Neural progenitor cell (in vitro differentiated cells): ENCODE results near the gene SDK1. TPM values are rescaled to one million over a fixed set of nuclear protein-coding genes. Genes with fewer than 3 reads are reported as not detected.

Experiments
- DNase-seq: peaks from one replicate; pipeline ENCODE4 v3.0.0-alpha.2; 2016; ENCODE audit warnings: low spot score
- H2AFZ ChIP-seq: fragments of 200-600 bp; sonication (generic); replicated peaks from 2 replicates; pipeline ENCODE4 v1.6.1; 2016; ENCODE audit warnings: antibody characterized with exemption
- H3F3A ChIP-seq: fragments of 200-600 bp; sonication (generic); 2 replicates; pipeline ENCODE4 v1.6.1; 2016; ENCODE audit warnings: antibody characterized with exemption, low read depth
- H3K27ac ChIP-seq: fragments of 200-600 bp; sonication (generic); 2 replicates; pipeline ENCODE4 v1.5.1; 2016; ENCODE audit warnings: mild to moderate bottlenecking
- H3K27me3 ChIP-seq: fragments of 200-600 bp; sonication (generic); 2 replicates; pipeline ENCODE4 v1.6.1; 2016; ENCODE audit warnings: mild to moderate bottlenecking, moderate library complexity
- H3K36me3 ChIP-seq: fragments of 200-600 bp; sonication (generic); 2 replicates; pipeline ENCODE4 v1.5.1; 2016
- H3K4me1 ChIP-seq: fragments of 200-600 bp; sonication (generic); 2 replicates; pipeline ENCODE4 v1.6.1; 2016; ENCODE audit warnings: mixed run types
- H3K4me2 ChIP-seq: fragments of 200-600 bp; sonication (generic); 2 replicates; pipeline ENCODE4 v1.6.1; 2016
- H3K4me3 ChIP-seq: fragments of 200-600 bp; sonication (generic); 2 replicates; pipeline ENCODE4 v1.5.1; 2016
- H3K79me2 ChIP-seq: fragments of 200-600 bp; sonication (generic); 2 replicates; pipeline ENCODE4 v1.6.1; 2016; ENCODE audit warnings: low read depth
- H3K9ac ChIP-seq: fragments of 200-600 bp; sonication (generic); 2 replicates; pipeline ENCODE4 v1.6.1; 2016
- H3K9me3 ChIP-seq: fragments of 200-600 bp; sonication (generic); 2 replicates; pipeline ENCODE4 v1.5.1; 2016; ENCODE audit warnings: low read depth
- H4K20me1 ChIP-seq: fragments of 200-600 bp; sonication (generic); 2 replicates; pipeline ENCODE4 v1.6.1; 2016; ENCODE audit warnings: low read depth
- H3K27ac Mint-ChIP-seq: 3 replicates; pipeline ENCODE4 v1.8.0; 2021; ENCODE audit warnings: mixed read lengths
- H3K27me3 Mint-ChIP-seq: 2 replicates; pipeline ENCODE4 v1.8.0; 2022; ENCODE audit warnings: low read depth, mild to moderate bottlenecking, inconsistent platforms, moderate library complexity, mixed read lengths; ENCODE audit not compliant: insufficient read depth
- H3K36me3 Mint-ChIP-seq: 3 replicates; pipeline ENCODE4 v1.8.0; 2021; ENCODE audit warnings: mixed read lengths
- H3K4me1 Mint-ChIP-seq: 3 replicates; pipeline ENCODE4 v1.8.0; 2021; ENCODE audit warnings: mixed read lengths
- H3K4me3 Mint-ChIP-seq: 3 replicates; pipeline ENCODE4 v1.8.0; 2021; ENCODE audit warnings: mild to moderate bottlenecking, moderate library complexity, mixed read lengths
- H3K9me3 Mint-ChIP-seq: 3 replicates; pipeline ENCODE4 v1.8.0; 2020; ENCODE audit warnings: mixed read lengths
- CTCF ChIP-seq: fragments of 200-600 bp; sonication (generic); IDR thresholded peaks from 2 replicates; pipeline ENCODE4 v1.5.1; 2017; ENCODE audit warnings: antibody characterized with exemption, mild to moderate bottlenecking
- EZH2 ChIP-seq: fragments of 200-600 bp; sonication (generic); IDR thresholded peaks from 2 replicates; pipeline ENCODE4 v1.6.1; 2017; ENCODE audit warnings: antibody characterized with exemption, mild to moderate bottlenecking, moderate library complexity
- EZH2phosphoT487 ChIP-seq: fragments of 200-600 bp; sonication (generic); IDR thresholded peaks from 2 replicates; pipeline ENCODE4 v1.6.1; 2017; ENCODE audit warnings: antibody characterized with exemption
- total RNA-seq: library from RNA; depleted of rRNA; stranded (reverse); fragments of >200 nt; gene quantifications from 2 replicates; pipeline ENCODE4 v1.2.3, GENCODE V29; 2015; ENCODE audit warnings: low replicate concordance

SDK1 gene
- total RNA-seq, 1 donor from 2014 or later = 4.9 TPM

- H3K4me3 Mint-ChIP-seq = no peak overlapping the region
- Histone ChIP-seq H3F3A (no peaks in the 10 kb centered on the region), H3K4me2 (peak overlapping the region; percentile 22), H3K4me3 (no peak overlapping the region), H4K20me1 (no peaks in the 10 kb centered on the region), H3K36me3 (no peaks in the 10 kb centered on the region), H2AFZ (peak overlapping the region; percentile 57), H3K9me3 (no peaks in the 10 kb centered on the region), H3K27ac (no peak overlapping the region), H3K9ac (no peak overlapping the region), H3K27me3 (no peaks in the 10 kb centered on the region), H3K4me1 (peaks cover 11% of the 10 kb centered on the region), H3K79me2 (no peaks in the 10 kb centered on the region)
- no peak for DNase-seq
- H3K27me3 Mint-ChIP-seq = peaks cover 5% of the 10 kb centered on the region
- no peak overlapping the region for H3K27ac Mint-ChIP-seq
- peaks cover 8% of the 10 kb centered on the region for H3K4me1 Mint-ChIP-seq
- peaks cover 21% of the 10 kb centered on the region for H3K9me3 Mint-ChIP-seq
- H3K36me3 Mint-ChIP-seq = peaks cover 32% of the 10 kb centered on the region
- TF ChIP-seq EZH2 = no peak
- TF ChIP-seq EZH2phosphoT487 = no peak
- no peak for TF ChIP-seq CTCF
Observed at GRCh38 chr7:3979611-3980299, 678.7 kb downstream of the SDK1 start.

- H2AFZ ChIP-seq = peak overlapping the region; percentile 57
- H3K27me3 ChIP-seq = no peaks in the 10 kb centered on the region
- H3K79me2 ChIP-seq = no peaks in the 10 kb centered on the region
- no peaks in the 10 kb centered on the region for H4K20me1 ChIP-seq
- DNase-seq = peak; percentile 50
- no peak overlapping the region for H3K9ac ChIP-seq
- TF ChIP-seq EZH2phosphoT487 (no peak), EZH2 (no peak), CTCF (no peak)
- H3F3A ChIP-seq = no peaks in the 10 kb centered on the region
- H3K4me1 ChIP-seq = peaks cover 11% of the 10 kb centered on the region
- Mint-ChIP-seq H3K27me3 (peaks cover 5% of the 10 kb centered on the region), H3K36me3 (peaks cover 27% of the 10 kb centered on the region), H3K9me3 (peaks cover 15% of the 10 kb centered on the region), H3K4me3 (no peak overlapping the region), H3K27ac (no peak overlapping the region), H3K4me1 (peaks cover 8% of the 10 kb centered on the region)
- no peak overlapping the region for H3K4me3 ChIP-seq
- no peaks in the 10 kb centered on the region for H3K9me3 ChIP-seq
- H3K27ac ChIP-seq = no peak overlapping the region
- H3K36me3 ChIP-seq = no peaks in the 10 kb centered on the region
- peak overlapping the region; percentile 22 for H3K4me2 ChIP-seq
Observed at GRCh38 chr7:3980300-3980643, 679.2 kb downstream of the SDK1 start.

DNA sequence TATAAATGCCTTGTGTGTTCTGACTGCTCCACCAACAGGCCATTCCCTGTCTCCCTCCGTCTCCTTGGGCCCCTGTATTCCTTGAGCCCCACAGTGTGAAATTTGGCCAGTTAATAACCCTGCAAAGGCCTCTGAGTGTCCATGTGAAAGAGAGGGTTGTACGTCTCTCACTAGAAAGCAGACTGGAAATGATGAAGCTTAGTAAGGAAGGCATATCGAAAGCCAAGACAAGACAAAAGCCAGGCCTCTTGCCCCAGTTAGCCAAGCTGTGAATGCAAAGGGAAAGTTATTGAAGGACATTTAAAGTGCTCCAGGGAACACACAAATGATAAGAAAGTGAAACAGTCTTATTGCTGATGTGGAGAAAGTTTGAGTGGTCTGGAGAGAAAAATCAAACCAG is 680.2 kb downstream of the SDK1 start:
- TF ChIP-seq CTCF (no peak), EZH2 (no peak)
- H3K79me2 ChIP-seq = no peaks in the 10 kb centered on the region
- peaks cover 23% of the 10 kb centered on the region for H3K36me3 Mint-ChIP-seq
- peaks cover 11% of the 10 kb centered on the region for H3K9me3 Mint-ChIP-seq
- H3K27ac ChIP-seq = no peak overlapping the region
- no peak overlapping the region for H3K9ac ChIP-seq
- no peaks in the 10 kb centered on the region for H3K27me3 ChIP-seq
- H3K27ac Mint-ChIP-seq = no peak overlapping the region
- no peak overlapping the region for H3K4me3 ChIP-seq
- H3K9me3 ChIP-seq = no peaks in the 10 kb centered on the region
- H3K4me1 Mint-ChIP-seq = peaks cover 8% of the 10 kb centered on the region
- no peaks in the 10 kb centered on the region for H3F3A ChIP-seq
- H2AFZ ChIP-seq = no peak overlapping the region
- H4K20me1 ChIP-seq = no peaks in the 10 kb centered on the region
- H3K4me2 ChIP-seq = no peak overlapping the region
- peaks cover 11% of the 10 kb centered on the region for H3K4me1 ChIP-seq
- H3K36me3 ChIP-seq = no peaks in the 10 kb centered on the region
- no peak for DNase-seq
- peaks cover 5% of the 10 kb centered on the region for H3K27me3 Mint-ChIP-seq
- H3K4me3 Mint-ChIP-seq = no peak overlapping the region
